T-helper 2 cell (primary cell): Measurements from ENCODE around the gene PORCN.

ENCODE experiments used
- DNase-seq, 5 experiments: peaks; one replicate each; pipeline versions ENCODE4 v3.0.0 to v3.0.0-alpha.2; 2012 to 2022

Gene PORCN

GRCh38 chrX:48476919-48477318 is 31.9 kb upstream of the PORCN start:
- no peak for DNase-seq

DNA sequence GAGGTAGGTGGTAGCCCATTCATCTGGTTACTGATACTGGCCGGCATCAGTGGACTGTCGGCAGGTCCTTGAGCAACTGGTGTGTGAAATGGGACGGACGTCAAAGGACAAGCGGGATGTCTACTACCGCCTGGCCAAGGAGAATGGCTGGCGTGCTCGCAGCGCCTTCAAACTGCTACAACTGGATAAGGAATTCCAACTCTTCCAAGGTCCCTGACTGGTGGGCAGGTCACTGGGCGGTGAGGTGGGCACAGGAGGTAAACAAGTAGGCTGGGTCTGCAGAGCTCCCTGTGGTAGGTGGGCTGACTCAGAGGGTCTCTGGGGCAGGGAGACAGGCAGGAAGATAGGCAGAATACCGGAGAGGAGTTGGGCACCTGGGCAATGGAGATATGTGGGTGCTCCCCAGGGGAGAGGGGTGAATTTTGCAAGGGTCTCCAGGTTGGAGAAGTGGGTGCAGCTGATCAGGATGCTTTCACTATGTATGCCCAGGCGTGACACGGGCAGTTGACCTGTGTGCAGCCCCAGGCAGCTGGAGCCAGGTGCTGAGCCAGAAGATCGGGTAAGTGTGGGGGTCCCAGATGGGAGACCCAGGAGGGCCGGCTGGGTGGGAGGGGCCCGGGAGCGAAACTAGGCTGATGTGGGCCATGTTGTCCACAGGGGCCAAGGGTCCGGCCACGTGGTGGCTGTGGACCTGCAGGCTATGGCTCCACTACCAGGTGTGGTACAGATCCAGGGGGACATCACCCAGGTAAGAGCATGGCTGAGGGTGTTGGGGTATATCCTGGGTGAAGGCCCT is 30.6 kb upstream of the PORCN start:
- no peak for DNase-seq

GRCh38 chrX:48478806-48479205 is 30.0 kb upstream of the PORCN start:
- DNase-seq: no peak

GRCh38 chrX:48480142-48480541 is 28.6 kb upstream of the PORCN start:
- no peak for DNase-seq

DNA sequence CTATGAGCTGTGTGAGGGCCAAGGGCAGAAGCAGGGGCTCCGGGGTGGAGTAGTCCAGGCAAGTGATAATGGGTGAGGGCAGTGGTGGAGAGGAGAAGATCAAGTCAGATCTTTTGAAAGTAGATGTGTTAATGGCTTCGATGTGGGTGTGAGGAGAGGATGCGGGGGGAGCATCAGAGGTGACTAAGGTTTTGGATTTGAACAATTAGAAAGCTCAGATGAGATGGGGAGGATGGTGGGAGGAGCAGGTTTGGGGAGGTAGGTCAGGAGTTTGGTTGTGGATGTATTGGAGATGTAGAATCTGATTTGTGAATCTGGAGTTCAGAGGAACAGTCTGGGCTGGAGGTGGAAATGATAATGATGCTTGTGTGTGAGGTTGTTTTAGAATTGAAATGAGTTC is 28.2 kb upstream of the PORCN start:
- DNase-seq: no peak

DNA sequence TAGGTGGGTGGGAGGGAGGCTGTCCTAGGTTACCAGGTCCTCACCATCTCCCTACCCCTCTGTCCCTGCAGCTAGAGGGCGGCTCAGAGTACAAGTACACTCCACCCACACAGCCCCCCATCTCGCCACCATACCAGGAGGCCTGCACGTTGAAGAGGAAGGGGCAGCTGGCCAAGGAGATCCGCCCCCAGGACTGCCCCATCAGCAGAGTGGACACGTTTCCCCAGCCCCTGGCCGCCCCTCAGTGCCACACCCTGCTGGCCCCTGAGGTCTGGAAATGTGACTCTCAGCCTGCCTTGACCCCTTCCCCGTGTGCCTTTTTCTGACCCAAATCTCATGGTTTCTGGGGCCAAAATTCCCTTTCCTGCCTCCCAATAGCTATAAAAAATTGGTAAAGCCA is 26.3 kb upstream of the PORCN start:
- no peak for DNase-seq

GRCh38 chrX:48487362-48487798 is 21.4 kb upstream of the PORCN start:
- no peak for DNase-seq

- DNase-seq: no peak
These were observed 20.8 kb upstream of the PORCN start for GRCh38 chrX:48488034-48488433.

GRCh38 chrX:48489296-48489695 is 19.5 kb upstream of the PORCN start:
- DNase-seq: no peak

- DNase-seq: no peak
These were observed 18.9 kb upstream of the PORCN start for GRCh38 chrX:48489892-48490291.

DNA sequence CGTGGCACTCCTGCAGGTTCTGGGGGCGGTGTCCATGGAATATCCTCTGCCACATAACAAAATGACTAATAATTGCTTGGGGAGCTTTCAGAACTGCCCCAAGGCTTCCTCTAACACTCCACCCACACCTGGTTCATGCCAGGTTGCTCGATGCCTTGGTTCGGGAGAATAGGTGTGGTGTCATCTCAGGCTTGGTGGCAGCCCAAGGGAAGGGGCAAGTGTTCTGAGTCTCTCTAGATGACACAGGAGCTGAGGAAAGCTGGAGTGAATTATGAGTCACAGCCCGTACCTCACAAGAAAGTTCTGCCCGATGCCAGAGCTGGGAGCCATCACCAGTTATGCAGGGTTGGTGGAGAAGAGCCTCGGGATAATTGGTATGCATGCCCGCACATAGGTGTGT is 18.1 kb upstream of the PORCN start:
- no peak for DNase-seq

DNA sequence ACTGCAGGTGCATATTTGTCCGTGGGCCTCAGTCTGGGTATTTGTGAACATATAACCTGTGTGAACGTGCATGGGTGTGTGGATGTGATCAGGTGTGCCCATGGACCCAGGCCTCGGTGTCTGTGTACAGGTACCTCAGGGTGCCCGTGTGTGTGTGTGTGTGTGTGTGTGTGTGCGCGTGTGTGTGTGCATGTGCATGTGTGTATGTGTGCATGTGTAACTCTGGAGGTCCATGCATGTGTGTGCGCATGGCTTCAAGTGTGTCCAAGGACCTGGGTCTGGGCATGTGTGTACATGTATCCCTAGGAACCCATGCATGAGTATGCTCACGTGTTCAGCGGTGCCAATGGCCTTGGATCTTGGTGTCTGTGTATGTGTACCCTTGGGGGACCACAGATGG is 17.0 kb upstream of the PORCN start:
- no peak for DNase-seq

DNA sequence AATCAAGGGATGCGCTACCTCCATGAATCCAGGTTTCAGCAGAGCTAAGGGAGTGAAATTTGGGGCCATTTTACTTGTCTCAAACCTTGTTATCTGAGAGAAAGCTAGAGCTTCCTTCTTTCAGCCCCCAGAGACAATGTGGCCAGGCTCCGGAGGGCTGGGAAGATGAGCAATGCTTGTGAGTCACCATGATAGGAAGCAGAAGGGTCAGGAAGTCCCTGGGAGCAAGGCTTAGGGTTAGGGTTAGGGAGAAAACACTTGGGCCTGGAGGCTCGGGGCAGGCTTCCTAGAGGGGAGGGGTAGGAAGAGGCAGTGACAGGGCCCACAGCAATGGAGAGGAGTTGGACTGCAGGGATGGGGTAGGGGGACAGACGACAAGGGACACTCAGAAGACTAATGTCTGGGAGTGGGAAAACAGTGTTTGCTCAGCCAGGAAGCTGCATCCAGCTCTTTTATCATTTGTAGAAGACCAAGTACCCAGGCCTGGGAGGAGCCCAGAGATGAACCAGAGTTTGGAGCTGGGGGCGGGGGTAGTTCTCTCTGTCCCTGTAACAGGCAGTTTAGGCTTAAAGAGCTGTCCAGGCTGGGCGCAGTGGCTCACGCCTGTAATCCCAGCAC is 16.4 kb upstream of the PORCN start:
- no peak for DNase-seq

- DNase-seq: peak in 1 of 5 experiments; percentile 10
These were observed 14.9 kb upstream of the PORCN start for GRCh38 chrX:48493890-48494364.

GRCh38 chrX:48496660-48497059 is 12.1 kb upstream of the PORCN start:
- no peak for DNase-seq

GRCh38 chrX:48497871-48498270 is 10.9 kb upstream of the PORCN start:
- DNase-seq: no peak

GRCh38 chrX:48498374-48498809 is 10.4 kb upstream of the PORCN start:
- no peak for DNase-seq

DNA sequence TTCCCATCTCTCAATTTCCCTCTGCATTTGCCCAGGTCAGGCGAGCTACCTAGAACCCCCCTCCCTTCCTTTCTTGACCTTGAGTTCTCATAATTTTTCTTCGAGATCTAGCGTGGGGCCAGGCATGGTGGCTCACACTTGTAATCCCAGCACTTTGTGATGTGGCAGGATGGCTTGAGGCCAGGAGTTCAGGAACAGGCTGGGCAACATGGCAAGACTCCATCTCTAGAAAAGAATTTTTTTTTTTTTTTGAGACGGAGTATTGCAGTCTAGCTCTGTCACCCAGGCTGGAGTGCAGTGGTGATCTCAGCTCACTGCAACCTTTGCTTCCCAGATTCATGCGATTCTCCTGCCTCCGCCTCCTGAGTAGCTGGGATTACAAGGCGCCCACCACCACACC is 4.5 kb upstream of the PORCN start:
- DNase-seq: no peak

- no peak for DNase-seq
These were observed 3.3 kb upstream of the PORCN start for GRCh38 chrX:48505481-48505880.

DNA sequence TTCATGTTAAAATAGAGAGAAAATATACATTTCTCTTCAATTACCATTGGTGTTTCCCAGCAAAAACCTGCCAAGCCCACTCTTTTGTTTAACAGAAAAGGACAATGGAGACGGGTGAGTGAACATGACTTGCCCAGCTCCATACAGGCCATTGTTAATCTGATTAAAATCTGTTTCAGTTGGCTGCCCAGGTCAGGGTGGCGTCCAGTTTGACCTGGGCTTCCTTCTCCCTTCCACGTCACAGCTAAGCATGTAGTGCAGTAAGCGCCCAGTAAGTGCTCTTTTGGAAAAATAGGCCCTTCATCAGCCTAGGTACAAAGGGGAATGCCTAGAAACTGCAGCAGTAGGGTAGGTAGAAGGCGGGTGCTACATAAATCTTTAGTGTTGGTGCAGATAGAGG is 1.5 kb upstream of the PORCN start:
- DNase-seq: no peak

GRCh38 chrX:48509245-48509590 is 426 bp downstream of the PORCN start:
- DNase-seq: peak in 1 of 5 experiments; percentile 7

- DNase-seq: peak in 1 of 5 experiments; percentile 7
These were observed 827 bp downstream of the PORCN start for GRCh38 chrX:48509619-48510018.

- DNase-seq: no peak
These were observed 2.8 kb downstream of the PORCN start for GRCh38 chrX:48511560-48511959.

DNA sequence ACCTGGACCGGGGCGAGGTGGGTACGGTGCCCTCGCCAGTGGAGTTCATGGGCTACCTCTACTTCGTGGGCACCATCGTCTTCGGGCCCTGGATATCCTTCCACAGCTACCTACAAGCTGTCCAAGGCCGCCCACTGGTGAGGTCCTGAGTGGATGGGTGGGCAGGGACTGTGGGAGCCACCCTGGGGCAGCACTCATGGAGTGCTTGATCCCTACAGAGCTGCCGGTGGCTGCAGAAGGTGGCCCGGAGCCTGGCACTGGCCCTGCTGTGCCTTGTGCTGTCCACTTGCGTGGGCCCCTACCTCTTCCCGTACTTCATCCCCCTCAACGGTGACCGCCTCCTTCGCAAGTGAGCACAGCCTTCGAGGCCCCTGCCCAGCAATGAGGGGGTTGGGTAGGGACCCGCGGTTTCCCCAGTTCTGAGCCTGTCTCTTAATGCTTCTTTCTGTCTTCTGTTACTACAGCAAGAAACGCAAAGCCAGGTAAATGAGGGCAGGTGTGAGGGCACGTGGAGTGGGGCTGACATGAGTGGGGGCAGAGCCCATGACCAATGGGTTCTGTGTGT is 3.7 kb downstream of the PORCN start:
- DNase-seq: no peak
